ENCODE data around the gene FUZ. TPM values are rescaled to one million over a fixed set of nuclear protein-coding genes. Genes with fewer than 3 reads are reported as not detected.

The FUZ gene
- total RNA-seq, 2 donors from 2014 or later = 7.4 to 14.9 TPM

DNA sequence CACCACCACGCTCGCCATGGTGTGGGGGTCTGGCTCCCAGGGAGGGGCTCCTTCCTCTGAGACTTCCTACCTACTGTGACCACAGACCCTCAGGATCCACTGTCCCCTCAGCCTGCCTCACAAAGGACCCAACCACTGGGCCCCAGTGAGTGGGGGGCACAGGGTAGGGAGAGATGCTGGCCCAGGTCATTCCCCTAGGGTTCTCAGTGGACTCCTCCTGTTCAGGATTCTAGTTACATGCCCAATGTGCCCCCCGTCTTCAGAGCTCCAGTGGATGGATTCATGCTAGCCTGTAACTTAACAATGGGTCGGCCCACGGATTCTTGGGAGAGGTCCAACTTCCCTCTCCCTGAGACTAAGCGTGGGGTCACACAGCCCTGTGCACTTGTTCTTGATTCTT is 49.9 kb downstream of the FUZ start, which contains the start of gene TSKS:
TSKS (minus strand) TSS at position 77 of the 400 bp plus-strand sequence; CDS start at position 18, 59 bp downstream.
- H3K27me3 ChIP-seq = no peaks in the 10 kb centered on the region
- no peak within 1 kb of the TSS for H3K4me3 ChIP-seq
- no peak within 1 kb of the TSS for H3K9ac ChIP-seq (ENCODE audit: low read depth in 2 of 2, low read length in 2 of 2)
- no peaks in the 10 kb centered on the region for H3K9me3 ChIP-seq
- no peak for TF ChIP-seq CTCF (IDR thresholded peaks at IDR 0.05)
- H3K36me3 ChIP-seq = no peaks in the 10 kb centered on the region
- peaks cover 13% of the 10 kb centered on the region for H3K4me1 ChIP-seq
- H3K27ac ChIP-seq = no peak within 1 kb of the TSS
- DNase-seq = no peak
- intact Hi-C loops (cut with DNase I) = no loop called here

DNA sequence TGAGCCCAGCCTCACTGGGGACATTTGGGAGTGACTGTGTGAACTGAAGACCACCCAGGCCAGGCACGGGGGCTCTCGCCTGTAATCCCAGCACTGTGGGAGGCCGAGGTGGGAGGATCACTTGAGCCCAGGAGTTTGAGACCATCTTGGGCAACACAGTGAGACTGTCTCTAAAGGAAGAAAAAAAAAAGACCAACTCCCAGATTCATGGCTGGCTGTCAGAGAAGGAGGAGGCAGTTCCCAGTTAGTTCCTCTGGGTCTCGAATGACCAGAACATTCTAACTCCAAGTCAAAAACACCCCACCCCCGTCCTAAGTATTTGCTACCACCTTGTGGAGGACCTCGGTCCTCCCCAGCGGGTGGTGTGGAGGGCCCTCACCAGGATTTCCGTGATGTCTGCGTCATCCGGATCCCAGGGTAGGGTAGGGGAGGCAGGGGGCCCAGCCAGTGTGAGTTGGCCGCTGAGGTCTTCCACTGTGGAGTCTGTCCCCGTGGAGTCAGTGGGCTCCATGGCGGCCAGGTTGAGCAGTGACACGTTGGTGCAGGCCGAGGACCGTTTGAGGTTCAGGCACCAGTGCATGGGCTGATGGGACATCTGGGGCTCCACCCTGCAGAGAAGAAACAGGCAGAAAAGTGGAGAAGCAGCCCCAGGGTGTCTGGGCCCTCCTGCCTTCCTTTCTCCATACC is 51.3 kb downstream of the FUZ start:
- Histone ChIP-seq H3K36me3 (no peaks in the 10 kb centered on the region), H3K27me3 (no peaks in the 10 kb centered on the region), H3K4me3 (no peak overlapping the region), H3K27ac (no peak overlapping the region), H3K9ac (ENCODE audit: low read depth in 2 of 2, low read length in 2 of 2) (no peak overlapping the region), H3K9me3 (no peaks in the 10 kb centered on the region), H3K4me1 (peaks cover 5% of the 10 kb centered on the region)
- intact Hi-C loops (cut with DNase I) = no loop called here
- TF ChIP-seq CTCF (IDR thresholded peaks at IDR 0.05) = no peak
- DNase-seq = no peak

GRCh38 chr19:49761249-49761624 is 51.9 kb downstream of the FUZ start:
- no peaks in the 10 kb centered on the region for H3K27me3 ChIP-seq
- peaks cover 5% of the 10 kb centered on the region for H3K4me1 ChIP-seq

DNA sequence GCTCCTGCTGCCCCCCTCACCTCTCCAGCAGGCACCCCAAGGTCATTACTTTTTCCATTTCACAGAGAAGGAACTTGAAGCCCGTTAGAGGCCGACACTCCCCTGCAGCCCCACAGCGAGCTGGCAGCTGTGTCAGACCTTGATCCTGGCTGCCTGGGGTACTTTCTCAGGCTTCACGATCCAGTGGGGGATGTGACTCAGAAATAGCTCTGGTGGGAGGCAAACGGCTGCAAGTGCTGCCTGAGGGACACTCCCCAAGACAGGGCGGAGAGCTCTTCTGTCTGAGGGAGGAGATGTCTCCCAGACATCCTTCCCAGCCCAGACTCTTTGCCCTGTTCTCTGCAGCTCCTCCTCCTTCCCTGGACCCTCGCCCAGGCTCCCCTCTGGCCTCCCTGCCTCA is 54.8 kb downstream of the FUZ start:
- TF ChIP-seq CTCF (IDR thresholded peaks at IDR 0.05) = no peak
- no peaks in the 10 kb centered on the region for H3K27me3 ChIP-seq
- intact Hi-C loops (cut with DNase I) = no loop called here
- H3K27ac ChIP-seq = no peak overlapping the region
- H3K9me3 ChIP-seq = no peaks in the 10 kb centered on the region
- no peak overlapping the region for H3K9ac ChIP-seq (ENCODE audit: low read depth in 2 of 2, low read length in 2 of 2)
- H3K36me3 ChIP-seq = no peaks in the 10 kb centered on the region
- no peaks in the 10 kb centered on the region for H3K4me1 ChIP-seq
- DNase-seq = no peak
- no peak overlapping the region for H3K4me3 ChIP-seq

More at GRCh38 chr19:49761249-49761624, 51.9 kb downstream of the FUZ start:
- no peak for TF ChIP-seq CTCF (IDR thresholded peaks at IDR 0.05)
- Histone ChIP-seq H3K9me3 (no peaks in the 10 kb centered on the region), H3K36me3 (no peaks in the 10 kb centered on the region), H3K9ac (ENCODE audit: low read depth in 2 of 2, low read length in 2 of 2) (no peak overlapping the region), H3K4me3 (no peak overlapping the region), H3K27ac (no peak overlapping the region)
- DNase-seq = no peak
- intact Hi-C loops (cut with DNase I) = no loop called here

Small RNA genes lying within 50 kb of the gene (microRNA-seq; reads per million reads assigned to microRNA genes)
- 2.8 reads per million for gene MIR4749
- gene MIR6799 = not detected
- gene MIR6800 = not detected

Other genes starting within 250 kb of the FUZ start
- 10 to 100 TPM; 63.2 to 91.2 TPM for gene NOSIP, start 232.7 kb downstream of the FUZ start, total RNA-seq
- gene PRRG2, start 232.0 kb downstream of the FUZ start, total RNA-seq = 10 to 100 TPM; 16.2 to 20.2 TPM
- 10 to 100 TPM; 17.5 to 33.1 TPM for gene PRR12, start 222.1 kb downstream of the FUZ start, total RNA-seq
- gene RRAS, start 173.1 kb downstream of the FUZ start, total RNA-seq = 10 to 100 TPM; 45.7 to 62.2 TPM
- 10 to 100 TPM; 54.2 to 85.7 TPM for gene SCAF1, start 171.1 kb downstream of the FUZ start, total RNA-seq
- gene IRF3, start 147.4 kb downstream of the FUZ start, total RNA-seq = 100 to 1,000 TPM in 1 of 2 donors, 10 to 100 TPM in 1; 62.9 to 190 TPM
- gene BCL2L12, start 147.4 kb downstream of the FUZ start, total RNA-seq = 10 to 100 TPM; 17.4 to 60.9 TPM
- gene PRMT1, start 136.0 kb downstream of the FUZ start, total RNA-seq = 100 to 1,000 TPM in 1 of 2 donors, 10 to 100 TPM in 1; 81.3 to 177 TPM
- gene ADM5, start 123.7 kb downstream of the FUZ start, total RNA-seq = 1 to 10 TPM in 1 of 2 donors, under 1 TPM in 1; 0.24 to 2.0 TPM
- gene CPT1C, start 122.2 kb downstream of the FUZ start, total RNA-seq = 1 to 10 TPM; 1.2 to 2.0 TPM
- not detected for gene TSKS, start 50.0 kb downstream of the FUZ start, total RNA-seq
- 10 to 100 TPM; 80.0 to 92.1 TPM for gene AP2A1, start 46.3 kb downstream of the FUZ start, total RNA-seq
- gene MED25, start 5.0 kb upstream of the FUZ start, total RNA-seq = 10 to 100 TPM; 46.1 to 77.2 TPM
- gene PTOV1, start 37.9 kb upstream of the FUZ start, total RNA-seq = 100 to 1,000 TPM; 109 to 128 TPM
- gene PNKP, start 54.3 kb upstream of the FUZ start, total RNA-seq = 100 to 1,000 TPM in 1 of 2 donors, 10 to 100 TPM in 1; 53.7 to 137 TPM
- 10 to 100 TPM; 32.7 to 74.9 TPM for gene AKT1S1, start 64.1 kb upstream of the FUZ start, total RNA-seq
- gene TBC1D17, start 64.4 kb upstream of the FUZ start, total RNA-seq = 10 to 100 TPM; 29.4 to 33.7 TPM
- 1 to 10 TPM; 1.0 to 2.4 TPM for gene IL4I1, start 83.6 kb upstream of the FUZ start, total RNA-seq
- gene ATF5, start 115.9 kb upstream of the FUZ start, total RNA-seq = 10 to 100 TPM; 16.7 to 24.7 TPM
- gene NUP62, start 116.2 kb upstream of the FUZ start, total RNA-seq = 10 to 100 TPM; 34.8 to 59.8 TPM
- under 1 TPM; 0.32 to 0.45 TPM for gene SIGLEC11, start 147.9 kb upstream of the FUZ start, total RNA-seq
- gene VRK3, start 212.1 kb upstream of the FUZ start, total RNA-seq = 10 to 100 TPM; 50.0 to 77.7 TPM
- 1 to 10 TPM; 5.9 to 7.6 TPM for gene ZNF473, start 212.7 kb upstream of the FUZ start, total RNA-seq

All from colonic mucosa (tissue), 4 donors.